Measurements from ENCODE around the gene RTN4R. TPM values are rescaled to one million over a fixed set of nuclear protein-coding genes. Genes with fewer than 3 reads are reported as not detected.
A peak's percentile ranks its signal among the peaks of the same experiment; 100 is the strongest.

The RTN4R gene
- total and polyA plus RNA-seq, 9 of the 15 experiments (the other 6 are each of a cell fraction or from before 2014, with no cell fraction given), result 0.04 to 2.8 (median 1.4) TPM; not detected in 3

DNA sequence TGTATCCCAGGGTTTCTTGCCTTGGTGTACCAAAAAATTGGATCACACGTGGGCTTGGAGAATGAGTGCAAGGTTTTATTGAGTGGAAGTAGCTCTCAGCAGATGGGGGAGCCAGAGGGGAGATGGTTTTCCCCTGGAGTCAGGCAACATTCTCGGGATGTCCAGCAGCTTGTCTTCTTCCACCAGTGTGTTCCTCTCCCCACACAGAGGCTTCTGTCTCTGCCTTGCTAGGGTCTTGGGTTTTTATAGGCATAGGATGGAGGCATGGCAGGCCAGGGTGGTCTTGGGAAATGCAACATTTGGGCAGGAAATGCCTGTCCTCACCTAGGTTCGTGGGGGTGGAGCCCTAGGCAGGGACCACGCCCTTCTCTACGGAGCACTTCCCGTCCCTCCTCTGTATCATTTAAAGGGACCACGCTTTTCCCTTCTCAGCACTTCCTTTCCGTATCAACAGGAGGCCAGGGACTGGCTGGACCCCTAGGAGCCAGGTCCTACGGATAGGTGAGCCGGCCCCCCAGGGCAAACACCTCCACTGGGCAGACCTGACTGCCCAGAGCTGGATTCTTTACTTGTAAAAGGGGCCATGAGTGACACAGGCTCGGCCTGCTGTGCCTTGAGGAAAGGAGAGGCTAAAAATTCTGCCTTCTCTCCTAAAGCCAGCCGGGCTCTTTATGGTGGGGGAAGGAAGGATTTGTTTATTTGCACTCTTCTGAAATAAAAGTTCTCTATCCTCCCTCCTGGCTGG, 62.0 kb downstream of the RTN4R start (continued):
- TF ChIP-seq NEUROD1 (IDR thresholded peaks at IDR 0.05; ENCODE audit: borderline replicate concordance, low read depth, low read length, partially characterized antibody) (peak; percentile 87), E2F3 (CRISPR knock-in tag; IDR thresholded peaks at IDR 0.05) (peak; percentile 49; the same call in 1 of the 2 replicates), FOXK2 (conservative IDR thresholded peaks at IDR 0.05 in 1 of 2, IDR thresholded peaks at IDR 0.05 in 1 of 2; ENCODE audit: low read depth in 2 of 2) (peak; percentile 95 to 97; a peak in 3 of 4 replicates), RNF2 (IDR thresholded peaks at IDR 0.05) (peak; percentile 11; the same call in 1 of the 2 replicates), ESRRB (CRISPR knock-in tag; IDR thresholded peaks at IDR 0.05; ENCODE audit: borderline replicate concordance) (0 out of 2 replicates have a peak, but pooled peaks have one; percentile 70), HDAC6 (IDR thresholded peaks at IDR 0.05; ENCODE audit: low read depth, low read length) (no peak), TCF7L2 (IDR thresholded peaks at IDR 0.05; ENCODE audit: low read depth, low read length) (peak; percentile 15; the same call in 1 of the 2 replicates), MCM7 (IDR thresholded peaks at IDR 0.05) (no peak), CBX1 (IDR thresholded peaks at IDR 0.05; ENCODE audit: low read depth) (peak; percentile 78), CXXC5 (CRISPR knock-in tag; IDR thresholded peaks at IDR 0.05) (peak; percentile 94), DIDO1 (tag; IDR thresholded peaks at IDR 0.05; ENCODE audit: low read depth) (peak; percentile 40), TBP (optimal IDR thresholded peaks at IDR 0.05; ENCODE audit: low read depth, low read length) (peak; percentile 77), POLR2A (conservative IDR thresholded peaks at IDR 0.05) (peak; percentile 97), JUND (IDR thresholded peaks at IDR 0.05; ENCODE audit: borderline replicate concordance, low read depth, low read length) (peak; percentile 53), JUND (tag; IDR thresholded peaks at IDR 0.05; ENCODE audit: borderline replicate concordance, low read depth, low read length) (peak; percentile 75; the same call in 2 of the 3 replicates), PCBP1 (IDR thresholded peaks at IDR 0.05; ENCODE audit: low read depth, low read length, poor library complexity, severe bottlenecking) (no peak), YY1 (IDR thresholded peaks at IDR 0.05; ENCODE audit: borderline replicate concordance in 1 of 3, control insufficient read depth in 1 of 3, extremely low read depth in 1 of 3, insufficient read depth in 3 of 3, insufficient read length in 1 of 3, insufficient replicate concordance in 2 of 3, low read depth in 1 of 3, low read length in 2 of 3) (peak in 2 of 3 experiments; percentile 12 to 45), ZFP36 (IDR thresholded peaks at IDR 0.05; ENCODE audit: low read depth, low read length, partially characterized antibody) (no peak), NR2C1 (IDR thresholded peaks at IDR 0.05) (no peak), NR2C1 (tag; IDR thresholded peaks at IDR 0.05) (peak; percentile 33; the same call in 1 of the 2 replicates)
- TF ChIP-seq, protein P1, sequence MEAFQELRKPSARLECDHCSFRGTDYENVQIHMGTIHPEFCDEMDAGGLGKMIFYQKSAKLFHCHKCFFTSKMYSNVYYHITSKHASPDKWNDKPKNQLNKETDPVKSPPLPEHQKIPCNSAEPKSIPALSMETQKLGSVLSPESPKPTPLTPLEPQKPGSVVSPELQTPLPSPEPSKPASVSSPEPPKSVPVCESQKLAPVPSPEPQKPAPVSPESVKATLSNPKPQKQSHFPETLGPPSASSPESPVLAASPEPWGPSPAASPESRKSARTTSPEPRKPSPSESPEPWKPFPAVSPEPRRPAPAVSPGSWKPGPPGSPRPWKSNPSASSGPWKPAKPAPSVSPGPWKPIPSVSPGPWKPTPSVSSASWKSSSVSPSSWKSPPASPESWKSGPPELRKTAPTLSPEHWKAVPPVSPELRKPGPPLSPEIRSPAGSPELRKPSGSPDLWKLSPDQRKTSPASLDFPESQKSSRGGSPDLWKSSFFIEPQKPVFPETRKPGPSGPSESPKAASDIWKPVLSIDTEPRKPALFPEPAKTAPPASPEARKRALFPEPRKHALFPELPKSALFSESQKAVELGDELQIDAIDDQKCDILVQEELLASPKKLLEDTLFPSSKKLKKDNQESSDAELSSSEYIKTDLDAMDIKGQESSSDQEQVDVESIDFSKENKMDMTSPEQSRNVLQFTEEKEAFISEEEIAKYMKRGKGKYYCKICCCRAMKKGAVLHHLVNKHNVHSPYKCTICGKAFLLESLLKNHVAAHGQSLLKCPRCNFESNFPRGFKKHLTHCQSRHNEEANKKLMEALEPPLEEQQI (IDR thresholded peaks at IDR 0.05), result no peak
- TF ChIP-seq, protein P2, sequence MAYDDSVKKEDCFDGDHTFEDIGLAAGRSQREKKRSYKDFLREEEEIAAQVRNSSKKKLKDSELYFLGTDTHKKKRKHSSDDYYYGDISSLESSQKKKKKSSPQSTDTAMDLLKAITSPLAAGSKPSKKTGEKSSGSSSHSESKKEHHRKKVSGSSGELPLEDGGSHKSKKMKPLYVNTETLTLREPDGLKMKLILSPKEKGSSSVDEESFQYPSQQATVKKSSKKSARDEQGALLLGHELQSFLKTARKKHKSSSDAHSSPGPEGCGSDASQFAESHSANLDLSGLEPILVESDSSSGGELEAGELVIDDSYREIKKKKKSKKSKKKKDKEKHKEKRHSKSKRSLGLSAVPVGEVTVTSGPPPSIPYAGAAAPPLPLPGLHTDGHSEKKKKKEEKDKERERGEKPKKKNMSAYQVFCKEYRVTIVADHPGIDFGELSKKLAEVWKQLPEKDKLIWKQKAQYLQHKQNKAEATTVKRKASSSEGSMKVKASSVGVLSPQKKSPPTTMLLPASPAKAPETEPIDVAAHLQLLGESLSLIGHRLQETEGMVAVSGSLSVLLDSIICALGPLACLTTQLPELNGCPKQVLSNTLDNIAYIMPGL (CRISPR knock-in tag; IDR thresholded peaks at IDR 0.05), result peak; percentile 75; the same call in 1 of the 2 replicates
- TF ChIP-seq, protein P3, sequence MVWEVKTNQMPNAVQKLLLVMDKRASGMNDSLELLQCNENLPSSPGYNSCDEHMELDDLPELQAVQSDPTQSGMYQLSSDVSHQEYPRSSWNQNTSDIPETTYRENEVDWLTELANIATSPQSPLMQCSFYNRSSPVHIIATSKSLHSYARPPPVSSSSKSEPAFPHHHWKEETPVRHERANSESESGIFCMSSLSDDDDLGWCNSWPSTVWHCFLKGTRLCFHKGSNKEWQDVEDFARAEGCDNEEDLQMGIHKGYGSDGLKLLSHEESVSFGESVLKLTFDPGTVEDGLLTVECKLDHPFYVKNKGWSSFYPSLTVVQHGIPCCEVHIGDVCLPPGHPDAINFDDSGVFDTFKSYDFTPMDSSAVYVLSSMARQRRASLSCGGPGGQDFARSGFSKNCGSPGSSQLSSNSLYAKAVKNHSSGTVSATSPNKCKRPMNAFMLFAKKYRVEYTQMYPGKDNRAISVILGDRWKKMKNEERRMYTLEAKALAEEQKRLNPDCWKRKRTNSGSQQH (CRISPR knock-in tag; IDR thresholded peaks at IDR 0.05), result peak; percentile 40

Measured in K562 (cell line).